Liver (tissue), 9 donors: ENCODE measurements around the gene KIF23. TPM values are rescaled to one million over a fixed set of nuclear protein-coding genes. Genes with fewer than 3 reads are reported as not detected.

ENCODE experiments used
- DNase-seq: peaks from one replicate; pipeline ENCODE4 v3.0.0-alpha.2; 2017; ENCODE audit warnings: low spot score
- H3K27ac ChIP-seq, 2 donors: one replicate each; pipeline ENCODE4 v1.7.0; 2013; ENCODE audit warnings: inconsistent platforms in 2 of 2, low read length in 2 of 2, control low read depth in 1 of 2, low read depth in 1 of 2, mild to moderate bottlenecking in 1 of 2
- H3K27me3 ChIP-seq, 4 donors: one replicate each; pipeline versions ENCODE4 v1.6.1 to v1.7.0; 2013; ENCODE audit warnings: low read length in 3 of 4, inconsistent platforms in 1 of 4, mild to moderate bottlenecking in 1 of 4, moderate library complexity in 1 of 4; ENCODE audit not compliant: control insufficient read depth in 4 of 4, insufficient read depth in 4 of 4
- H3K36me3 ChIP-seq, 4 donors: one replicate each; pipeline versions ENCODE4 v1.6.1 to v1.7.0; 2013; ENCODE audit warnings: low read length in 3 of 4, mild to moderate bottlenecking in 3 of 4, low read depth in 1 of 4, moderate library complexity in 1 of 4; ENCODE audit not compliant: control insufficient read depth in 4 of 4, insufficient read depth in 3 of 4
- H3K4me1 ChIP-seq, 4 donors: one replicate each; pipeline versions ENCODE4 v1.6.1 to v1.7.0; 2013; ENCODE audit warnings: low read length in 3 of 4, mild to moderate bottlenecking in 3 of 4, moderate library complexity in 1 of 4; ENCODE audit not compliant: control insufficient read depth in 4 of 4, insufficient read depth in 4 of 4
- H3K4me3 ChIP-seq, 3 donors: one replicate each; pipeline versions ENCODE4 v1.6.1 to v1.7.0; 2013; ENCODE audit warnings: low read length in 3 of 3, control low read depth in 1 of 3, low read depth in 1 of 3, mild to moderate bottlenecking in 1 of 3
- H3K9ac ChIP-seq, 2 donors: one replicate each; pipeline ENCODE4 v1.7.0; 2013; ENCODE audit warnings: low read length in 2 of 2, mild to moderate bottlenecking in 2 of 2, moderate library complexity in 2 of 2, control low read depth in 1 of 2, low read depth in 1 of 2
- H3K9me3 ChIP-seq, 4 donors: one replicate each; pipeline versions ENCODE4 v1.6.1 to v1.7.0; 2013; ENCODE audit warnings: low read length in 3 of 4; ENCODE audit not compliant: control insufficient read depth in 4 of 4
- ATF3 ChIP-seq: IDR thresholded peaks from 2 replicates; pipeline ENCODE4 v1.6.1; 2016; ENCODE audit warnings: antibody characterized with exemption
- CTCF ChIP-seq: fragments of 150-350 bp; IDR thresholded peaks from 2 replicates; pipeline ENCODE4 v1.5.1; 2017; ENCODE audit warnings: improper control_type of control experiment, low read depth, low read length; ENCODE audit not compliant: missing input control
- EGR1 ChIP-seq, 2 donors: IDR thresholded peaks; 2 replicates each; pipeline ENCODE4 v1.6.1; 2016 to 2018; ENCODE audit warnings: antibody characterized with exemption in 2 of 2, low read depth in 2 of 2
- FOXA1 ChIP-seq: IDR thresholded peaks from 2 replicates; pipeline ENCODE4 v1.6.1; 2016; ENCODE audit warnings: antibody characterized with exemption
- FOXA2 ChIP-seq: IDR thresholded peaks from 2 replicates; pipeline ENCODE4 v1.6.1; 2016; ENCODE audit warnings: antibody characterized with exemption
- GABPA ChIP-seq, 2 donors: IDR thresholded peaks in 1 of 2; conservative IDR thresholded peaks in 1 of 2; 2 replicates each; pipeline ENCODE4 v1.6.1; 2016; ENCODE audit warnings: antibody characterized with exemption in 2 of 2, mild to moderate bottlenecking in 1 of 2, moderate library complexity in 1 of 2
- HNF4A ChIP-seq, 2 donors: conservative IDR thresholded peaks; 2 replicates each; pipeline ENCODE4 v1.6.1; 2016; ENCODE audit warnings: antibody characterized with exemption in 2 of 2, mild to moderate bottlenecking in 2 of 2
- HNF4G ChIP-seq: IDR thresholded peaks from 2 replicates; pipeline ENCODE4 v1.6.1; 2016; ENCODE audit warnings: antibody characterized with exemption
- JUND ChIP-seq, 2 donors: IDR thresholded peaks; 2 replicates each; pipeline ENCODE4 v1.6.1; 2016; ENCODE audit warnings: antibody characterized with exemption in 2 of 2
- MAX ChIP-seq: IDR thresholded peaks from 2 replicates; pipeline ENCODE4 v1.6.1; 2016; ENCODE audit warnings: antibody characterized with exemption
- NR2F2 ChIP-seq: IDR thresholded peaks from 2 replicates; pipeline ENCODE4 v1.6.1; 2016; ENCODE audit warnings: antibody characterized with exemption
- RAD21 ChIP-seq, 2 donors: IDR thresholded peaks; 2 replicates each; pipeline ENCODE4 v1.6.1; 2016; ENCODE audit warnings: antibody characterized with exemption in 2 of 2, mild to moderate bottlenecking in 2 of 2
- REST ChIP-seq: IDR thresholded peaks from 2 replicates; pipeline ENCODE4 v1.6.1; 2016; ENCODE audit warnings: antibody characterized with exemption, mild to moderate bottlenecking
- RXRA ChIP-seq, 2 donors: IDR thresholded peaks; 2 replicates each; pipeline ENCODE4 v1.6.1; 2017 to 2018; ENCODE audit warnings: antibody characterized with exemption in 2 of 2, mild to moderate bottlenecking in 1 of 2
- SP1 ChIP-seq: IDR thresholded peaks from 2 replicates; pipeline ENCODE4 v1.6.1; 2018; ENCODE audit warnings: antibody characterized with exemption, mild to moderate bottlenecking
- TAF1 ChIP-seq: conservative IDR thresholded peaks from 2 replicates; pipeline ENCODE4 v1.6.1; 2016; ENCODE audit warnings: antibody characterized with exemption, mild to moderate bottlenecking
- YY1 ChIP-seq: IDR thresholded peaks from 2 replicates; pipeline ENCODE4 v1.6.1; 2016; ENCODE audit warnings: antibody characterized with exemption, mild to moderate bottlenecking
- ZBTB33 ChIP-seq: IDR thresholded peaks from 2 replicates; pipeline ENCODE4 v1.6.1; 2016; ENCODE audit warnings: antibody characterized with exemption
- WGBS: extraction: QIAGEN DNeasy Blood & Tissue Kit; methylation state at CpG from one replicate; pipeline ENCODE4 v1.1.7; 2013; 5-methylcytosine and 5-hydroxymethylcytosine counted together
- polyA plus RNA-seq, 2 donors: library from polyadenylated mRNA; stranded (reverse) in 1 of 2; unstranded in 1 of 2; fragments of 200-250 nt in 1 of 2; fragments of >200 nt in 1 of 2; fragmentation: Nextera tagmentation in 1 of 2; extraction: Ambion mirVana in 1 of 2; gene quantifications; one replicate each; pipeline versions ENCODE4 v1.2.1 to v1.2.3, GENCODE V29; 2013 to 2015
- total RNA-seq, 2 donors: library from RNA; depleted of rRNA; stranded (reverse); fragments of >200 nt; gene quantifications; one replicate each; pipeline ENCODE4 v1.2.3, GENCODE V29; 2014
- donor health status: healthy.
- donor health status: healthy.
- donor health status: healthy.
- donor health status: healthy.
- donor health status: healthy.

Gene KIF23
- total and polyA plus RNA-seq, 4 donors, result 0.25 to 32.8 (median 1.1) TPM

- 58% methylated on average over 2 of the region's 2 CpGs for WGBS
- no peak overlapping the region for H3K9ac ChIP-seq
- DNase-seq, result no peak
- no peaks in the 10 kb centered on the region for H3K36me3 ChIP-seq
- H3K27ac ChIP-seq, result no peak overlapping the region
- no peak overlapping the region for H3K4me3 ChIP-seq
- no peaks in the 10 kb centered on the region for H3K9me3 ChIP-seq
- no peak for TF ChIP-seq HNF4G
- TF ChIP-seq REST, result no peak
- no peak for TF ChIP-seq RXRA (IDR thresholded peaks at IDR 0.05)
- TF ChIP-seq HNF4A (conservative IDR thresholded peaks at IDR 0.05), result no peak
- TF ChIP-seq JUND (IDR thresholded peaks at IDR 0.05), result no peak
- no peak for TF ChIP-seq SP1
- no peak for TF ChIP-seq FOXA2
- no peak for TF ChIP-seq GABPA (IDR thresholded peaks at IDR 0.05 in 1 of 2, conservative IDR thresholded peaks at IDR 0.05 in 1 of 2)
- no peak for TF ChIP-seq CTCF
- no peak for TF ChIP-seq ZBTB33
- TF ChIP-seq RAD21 (IDR thresholded peaks at IDR 0.05), result no peak
- no peak for TF ChIP-seq TAF1
- no peak for TF ChIP-seq FOXA1
- no peak for TF ChIP-seq YY1
- peaks cover 0 to 17% (median 6%) of the 10 kb centered on the region in 4 donors for H3K4me1 ChIP-seq
- no peaks in the 10 kb centered on the region for H3K27me3 ChIP-seq
Measured at GRCh38 chr15:69466733-69467132, 52.6 kb downstream of the KIF23 start.

GRCh38 chr15:69467636-69468035 is 53.5 kb downstream of the KIF23 start:
- 70% methylated on average over 11 of the region's 11 CpGs for WGBS
- H3K36me3 ChIP-seq, result no peaks in the 10 kb centered on the region
- no peak for DNase-seq
- no peak overlapping the region for H3K27ac ChIP-seq
- no peak for TF ChIP-seq REST
- no peak for TF ChIP-seq FOXA2
- no peak for TF ChIP-seq HNF4G
- no peak for TF ChIP-seq NR2F2
- TF ChIP-seq RXRA (IDR thresholded peaks at IDR 0.05), result no peak
- TF ChIP-seq ZBTB33, result no peak
- no peak for TF ChIP-seq JUND (IDR thresholded peaks at IDR 0.05)
- no peak for TF ChIP-seq HNF4A (conservative IDR thresholded peaks at IDR 0.05)
- TF ChIP-seq TAF1, result no peak
- TF ChIP-seq RAD21 (IDR thresholded peaks at IDR 0.05), result no peak
- no peak for TF ChIP-seq GABPA (IDR thresholded peaks at IDR 0.05 in 1 of 2, conservative IDR thresholded peaks at IDR 0.05 in 1 of 2)
- TF ChIP-seq EGR1 (IDR thresholded peaks at IDR 0.05; ENCODE audit: low read depth in 2 of 2), result no peak
- TF ChIP-seq SP1, result no peak
- no peak for TF ChIP-seq ATF3
- TF ChIP-seq MAX, result no peak
- H3K27me3 ChIP-seq, result no peaks in the 10 kb centered on the region
- peaks cover 0 to 9% (median 3%) of the 10 kb centered on the region in 4 donors for H3K4me1 ChIP-seq
- no peak overlapping the region for H3K4me3 ChIP-seq
- H3K9me3 ChIP-seq, result no peaks in the 10 kb centered on the region
- H3K9ac ChIP-seq, result no peak overlapping the region
